NCI-H1930 (cell line): ENCODE results near the gene PTPRT.

Experiments used
- DNase-seq, 2 experiments: peaks; one replicate each; lab custom pipeline; 2025; lab: John Stamatoyannopoulos, UW

PTPRT gene

GRCh38 chr20:43119720-43120119 lies 70.0 kb downstream of the PTPRT start:
- no peak for DNase-seq

GRCh38 chr20:43102394-43102793 lies 87.3 kb downstream of the PTPRT start:
- no peak for DNase-seq

GRCh38 chr20:43096931-43097260 lies 92.8 kb downstream of the PTPRT start:
- no peak for DNase-seq

DNA sequence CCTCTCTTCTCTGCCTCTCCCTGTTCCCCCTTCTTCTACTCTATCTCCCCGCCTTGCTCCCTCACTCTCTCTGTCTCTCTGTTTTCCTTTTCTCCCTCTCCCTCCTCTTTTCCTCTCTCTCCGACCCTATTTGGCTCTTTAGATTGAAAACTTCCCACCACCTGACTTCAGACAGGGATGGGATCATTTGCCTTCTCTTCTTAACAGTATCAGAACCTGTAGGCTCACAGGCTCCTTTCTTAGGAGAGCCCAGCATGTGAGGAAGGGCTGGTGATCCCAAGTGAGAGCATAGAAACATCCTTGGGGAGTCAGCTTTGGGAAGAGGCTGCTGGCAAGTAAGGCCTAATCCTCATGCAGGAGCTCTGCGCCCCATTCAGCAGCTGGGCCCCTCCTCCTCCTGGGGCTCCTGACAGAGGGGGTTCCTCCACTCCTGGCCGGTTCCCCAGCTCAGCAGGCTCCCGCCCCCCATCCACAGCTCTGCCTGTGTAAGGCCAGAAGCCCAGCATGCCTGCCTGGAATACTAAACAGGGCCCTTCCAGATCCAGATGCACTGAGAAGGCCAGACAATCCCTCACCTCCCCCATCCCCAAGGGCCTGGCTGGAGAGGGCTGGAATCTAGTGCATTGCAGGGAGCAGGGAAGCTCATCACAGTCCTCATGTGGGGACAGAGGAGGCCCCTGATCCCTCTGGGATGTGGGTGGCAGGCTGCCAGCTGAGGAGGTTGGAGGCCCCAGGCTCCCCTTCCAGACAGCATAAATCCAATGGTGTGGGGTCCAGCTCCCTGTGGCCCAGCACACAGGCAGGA lies 93.4 kb downstream of the PTPRT start:
- DNase-seq: no peak

GRCh38 chr20:43095034-43095433 lies 94.7 kb downstream of the PTPRT start:
- DNase-seq: no peak

GRCh38 chr20:43092386-43093088 lies 97.2 kb downstream of the PTPRT start:
- DNase-seq: no peak

GRCh38 chr20:43068482-43068881 lies 121.2 kb downstream of the PTPRT start:
- no peak for DNase-seq

DNA sequence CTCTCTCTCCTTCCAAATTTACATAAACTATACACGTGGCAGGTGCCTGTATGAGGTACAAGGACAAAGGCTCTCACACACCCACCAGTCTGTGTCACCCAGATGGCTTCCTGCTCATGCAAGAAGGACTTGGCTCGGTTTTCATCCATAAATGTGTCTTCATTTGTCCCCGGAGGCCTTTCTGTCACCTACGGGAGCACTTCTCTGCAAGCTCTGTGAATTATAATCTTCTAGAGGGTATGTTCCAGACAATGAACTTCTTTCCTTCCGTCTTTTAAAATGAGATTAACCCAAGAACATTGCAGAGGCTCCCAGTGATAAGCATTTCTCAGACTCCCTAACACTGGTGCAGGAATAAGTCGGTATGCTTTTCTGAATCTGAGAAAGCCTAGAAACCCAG lies 123.6 kb downstream of the PTPRT start:
- no peak for DNase-seq

- DNase-seq: no peak
These were observed 124.4 kb downstream of the PTPRT start for GRCh38 chr20:43065299-43065698.

GRCh38 chr20:43058077-43058476 lies 131.6 kb downstream of the PTPRT start:
- DNase-seq: no peak

DNA sequence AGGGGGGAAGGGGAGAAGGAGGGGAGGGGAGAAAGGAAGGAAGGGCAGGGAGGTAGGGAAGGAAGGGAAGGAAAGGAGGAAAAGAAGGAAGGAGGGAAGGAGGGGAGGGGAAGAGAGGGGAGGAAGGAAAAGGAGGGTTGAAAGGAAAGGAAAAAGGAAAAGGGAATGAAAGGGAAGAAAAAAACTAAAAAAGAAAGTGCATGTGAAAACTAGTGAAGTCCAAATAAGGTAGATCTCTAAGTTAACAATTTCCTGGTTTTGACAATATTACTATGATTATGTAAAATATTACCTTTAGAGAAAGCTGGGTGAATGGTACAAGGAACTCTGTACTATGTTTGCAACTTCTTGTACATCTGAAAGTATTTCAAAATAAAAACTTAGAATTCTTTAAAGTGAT lies 132.4 kb downstream of the PTPRT start:
- DNase-seq: no peak

- DNase-seq: no peak
These were observed 134.4 kb downstream of the PTPRT start for GRCh38 chr20:43055181-43055884.

DNA sequence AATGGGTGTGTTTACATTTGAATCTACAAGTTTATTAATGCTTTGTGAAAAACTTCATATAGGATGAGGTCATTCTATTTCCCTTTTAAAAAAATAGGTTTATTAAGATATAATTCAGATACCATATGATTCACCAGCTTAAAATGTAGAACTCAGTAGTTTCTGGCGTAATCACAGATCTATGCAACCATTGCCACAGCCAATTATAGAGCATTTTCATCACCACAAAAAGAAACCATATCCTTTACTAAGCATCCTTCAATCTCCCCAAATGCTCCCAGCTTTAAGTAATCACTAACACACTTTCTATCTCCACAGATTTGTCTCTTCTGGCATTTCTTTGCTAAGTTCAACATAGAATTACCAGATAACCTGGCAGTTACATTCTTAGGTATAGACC lies 137.2 kb downstream of the PTPRT start:
- no peak for DNase-seq

DNA sequence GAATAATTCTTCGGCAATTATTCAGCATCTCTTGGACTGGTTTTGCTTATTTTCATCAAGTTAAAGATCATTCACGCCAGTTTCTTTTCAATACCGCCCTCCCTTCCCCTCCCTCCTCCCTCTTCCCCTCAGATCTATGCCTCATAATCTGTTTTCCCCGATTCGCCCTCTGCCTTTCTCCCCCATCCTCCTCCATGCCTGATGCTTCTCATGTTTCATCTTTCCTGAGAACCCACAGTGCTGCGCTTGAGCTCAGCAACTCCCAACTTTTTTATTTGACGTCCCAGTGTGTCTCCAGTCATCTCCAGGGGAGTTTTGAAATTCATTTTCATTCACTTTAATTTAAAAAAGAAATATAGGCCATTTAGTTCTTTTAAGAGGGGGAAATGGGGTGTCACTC lies 142.7 kb downstream of the PTPRT start:
- DNase-seq: no peak

DNA sequence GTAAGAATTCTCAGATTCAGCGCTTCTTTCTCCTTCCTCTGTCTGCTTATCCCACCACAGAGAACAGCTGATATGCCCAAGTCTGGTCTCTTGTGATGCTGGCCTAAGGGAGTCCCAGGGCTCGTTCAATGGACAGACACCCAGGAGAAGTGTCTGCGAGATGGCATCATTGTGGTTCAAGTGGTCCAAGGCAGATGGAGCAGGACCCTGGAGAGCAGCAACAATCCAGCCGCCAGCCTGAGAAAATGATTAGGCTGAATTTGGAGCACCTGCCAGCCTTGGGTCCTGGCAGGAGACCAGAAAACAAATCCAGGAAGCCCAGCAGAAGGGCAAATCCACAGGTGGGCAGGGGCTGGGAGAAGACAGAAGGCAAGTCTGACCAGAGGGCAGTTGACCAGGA lies 145.8 kb downstream of the PTPRT start:
- DNase-seq: no peak

GRCh38 chr20:43040427-43040826 lies 149.3 kb downstream of the PTPRT start:
- DNase-seq: no peak

GRCh38 chr20:43037605-43038309 lies 151.9 kb downstream of the PTPRT start:
- DNase-seq: no peak

GRCh38 chr20:43034981-43035724 lies 154.6 kb downstream of the PTPRT start:
- no peak for DNase-seq

- DNase-seq: no peak
These were observed 157.2 kb downstream of the PTPRT start for GRCh38 chr20:43032459-43032858.

GRCh38 chr20:43029176-43029575 lies 160.5 kb downstream of the PTPRT start:
- DNase-seq: no peak

- DNase-seq: no peak
These were observed 161.2 kb downstream of the PTPRT start for GRCh38 chr20:43028470-43028869.

- DNase-seq: no peak
These were observed 165.9 kb downstream of the PTPRT start for GRCh38 chr20:43023836-43024235.
